Stimulated activated CD4-positive, alpha-beta T cell treated with anti-CD3 and anti-CD28 coated beads, Interleukin-4, amount 100 ng/mL, for 4 hours (primary cell): Measurements from ENCODE around the gene USP28.
"Not testable (repeated sequence)": the region's sequence is repeated elsewhere in the genome, so short reads cannot be mapped to it uniquely, and the experiment has no call there.

Source experiments
- DNase-seq, 2 experiments: peaks; one replicate each; pipeline ENCODE4 v3.0.0-alpha.2; 2020

Gene USP28

GRCh38 chr11:113771964-113772363, 103.4 kb downstream of the USP28 start:
- DNase-seq: no peak

- no peak for DNase-seq
Measured at GRCh38 chr11:113764527-113765219, 110.7 kb downstream of the USP28 start.

- not testable (repeated sequence) for DNase-seq
Measured at GRCh38 chr11:113763040-113763439, 112.3 kb downstream of the USP28 start.

GRCh38 chr11:113760241-113760640, 115.1 kb downstream of the USP28 start:
- DNase-seq: no peak

GRCh38 chr11:113752932-113753331, 122.4 kb downstream of the USP28 start:
- no peak for DNase-seq
